GM11168 (cell line): Measurements from ENCODE around the gene PRR35.

ENCODE experiments used
- in situ Hi-C: fragments of 300-500 bp; cut with MboI; formaldehyde crosslinking; loops from one replicate; pipeline ENCODE4 v1.12.0; 2022; ENCODE audit warnings: low sequenced_read_pairs; ENCODE audit not compliant: unreplicated experiment

PRR35 gene

DNA sequence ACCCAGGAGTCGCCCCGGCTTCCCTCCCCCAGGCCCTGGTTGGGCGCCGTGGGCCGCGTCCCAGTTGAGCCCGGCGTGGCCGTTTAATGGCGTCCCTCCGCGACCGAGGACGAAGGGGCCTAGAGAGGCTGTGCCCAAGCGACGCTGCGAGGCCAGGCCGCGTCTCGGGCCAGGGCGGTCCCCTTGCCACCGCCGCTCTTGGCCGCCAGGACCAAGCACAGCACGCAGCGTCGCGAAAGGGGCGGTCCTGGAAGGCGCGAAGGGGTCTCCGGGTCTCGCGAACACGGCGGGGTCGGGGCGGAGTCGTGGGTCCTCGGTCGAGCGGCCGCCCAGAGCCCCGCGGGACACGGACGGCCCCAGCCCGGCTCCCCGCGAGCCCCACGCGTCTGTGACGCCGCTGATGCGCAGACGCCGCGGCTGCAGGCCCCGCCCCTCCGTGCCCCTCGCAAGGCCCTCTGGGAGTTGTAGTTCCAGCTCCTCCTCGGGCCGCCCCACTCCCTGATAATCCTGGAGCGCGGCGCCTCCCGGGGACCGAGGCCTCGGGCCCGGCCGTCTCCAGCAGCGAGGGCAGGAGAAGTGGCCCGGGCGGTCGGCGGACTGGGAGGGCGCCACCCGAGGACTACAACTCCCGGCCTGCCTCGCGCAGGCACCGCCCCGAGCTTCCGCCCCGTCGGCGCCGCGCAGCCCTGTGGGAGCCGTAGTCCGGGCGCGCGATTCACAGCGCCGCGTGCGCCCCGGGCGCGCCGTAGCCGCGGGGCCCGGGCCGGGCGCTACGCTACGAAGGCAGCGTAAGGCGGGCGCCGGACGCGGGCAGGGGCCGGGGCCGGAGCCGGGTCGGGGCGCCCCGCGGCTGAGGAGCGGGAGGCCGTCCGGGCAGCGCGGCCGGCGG lies 32.9 kb upstream of the PRR35 start, which contains the start of gene CAPN15:
Gene CAPN15, plus strand, starts transcription at position 698 of the 889 bp plus-strand sequence. CDS start 19,127 bp downstream, outside the sequence.
- in situ Hi-C loops: no loop called here

DNA sequence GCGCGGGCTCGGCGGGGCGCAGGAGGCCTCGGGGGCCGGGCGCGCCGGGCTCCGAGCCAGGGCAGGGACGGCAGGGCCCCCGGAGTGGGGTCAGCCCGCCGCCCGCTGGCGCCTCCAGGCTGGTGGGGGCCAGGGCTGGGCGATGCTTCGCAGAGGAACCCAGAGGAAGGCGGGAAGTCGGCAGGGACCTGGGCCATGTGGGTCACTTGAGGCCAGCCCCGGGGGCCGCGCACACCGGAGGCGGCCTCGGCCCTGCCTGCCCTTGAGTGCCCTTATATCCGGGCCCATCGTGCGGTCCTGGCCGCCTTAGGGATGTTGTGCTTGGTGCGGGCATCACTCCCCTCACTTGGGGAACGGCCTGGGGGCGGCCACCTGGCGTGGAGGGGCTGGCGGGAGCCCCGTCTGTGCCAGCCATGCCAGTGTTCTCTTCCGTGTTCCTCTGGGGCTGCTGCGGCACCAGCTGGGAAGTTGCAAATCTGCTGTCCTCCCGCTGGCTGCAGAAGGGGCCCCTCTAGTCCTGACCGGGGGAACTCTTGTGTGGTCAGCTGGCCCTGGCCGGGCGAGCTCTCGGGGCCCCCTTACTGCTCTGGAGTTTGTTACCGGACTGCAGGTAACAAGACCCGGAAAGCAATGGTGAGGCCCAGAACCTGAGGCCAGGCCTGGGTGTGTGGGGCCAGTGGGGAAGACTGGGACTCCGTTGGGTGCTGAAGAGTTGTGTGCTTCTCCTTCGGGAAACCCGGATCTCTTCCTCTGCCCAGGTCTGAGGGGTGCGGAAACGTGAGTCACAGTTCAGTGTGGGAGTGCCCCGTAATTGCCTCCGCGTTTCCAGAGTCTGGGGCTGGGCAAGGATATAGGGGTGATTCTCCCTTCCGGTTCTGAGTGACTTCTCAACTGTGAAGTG lies 31.8 kb upstream of the PRR35 start:
- in situ Hi-C loops: no loop called here

DNA sequence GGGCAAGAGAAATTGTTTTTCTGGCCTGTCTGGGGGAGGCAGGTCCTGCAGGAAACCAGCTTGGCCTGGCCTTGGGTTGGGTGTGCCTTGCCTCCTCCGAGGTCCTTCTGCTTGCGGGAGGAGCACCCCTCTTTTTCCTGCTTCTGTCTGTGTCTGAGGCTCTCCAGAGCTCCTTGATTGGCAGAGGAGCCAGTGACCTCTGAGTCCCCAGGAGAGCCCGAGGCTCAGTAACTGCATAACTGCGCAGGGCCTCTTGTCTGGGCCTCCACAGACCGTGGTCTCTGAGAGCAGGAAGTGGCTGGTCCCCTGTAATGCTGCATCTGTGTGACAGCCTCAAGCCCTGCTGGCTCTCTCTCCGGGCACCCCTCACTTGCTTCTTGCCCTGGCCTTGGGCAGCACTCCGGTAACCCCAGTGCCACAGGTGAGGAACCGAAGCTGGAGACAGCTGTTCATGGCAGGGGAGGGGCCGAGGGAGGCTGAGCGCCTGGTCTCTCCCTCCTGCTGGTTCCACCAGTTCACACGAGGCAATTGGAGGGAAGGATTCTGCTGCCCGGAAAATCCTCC lies 31.1 kb upstream of the PRR35 start:
- in situ Hi-C loops: no loop called here

DNA sequence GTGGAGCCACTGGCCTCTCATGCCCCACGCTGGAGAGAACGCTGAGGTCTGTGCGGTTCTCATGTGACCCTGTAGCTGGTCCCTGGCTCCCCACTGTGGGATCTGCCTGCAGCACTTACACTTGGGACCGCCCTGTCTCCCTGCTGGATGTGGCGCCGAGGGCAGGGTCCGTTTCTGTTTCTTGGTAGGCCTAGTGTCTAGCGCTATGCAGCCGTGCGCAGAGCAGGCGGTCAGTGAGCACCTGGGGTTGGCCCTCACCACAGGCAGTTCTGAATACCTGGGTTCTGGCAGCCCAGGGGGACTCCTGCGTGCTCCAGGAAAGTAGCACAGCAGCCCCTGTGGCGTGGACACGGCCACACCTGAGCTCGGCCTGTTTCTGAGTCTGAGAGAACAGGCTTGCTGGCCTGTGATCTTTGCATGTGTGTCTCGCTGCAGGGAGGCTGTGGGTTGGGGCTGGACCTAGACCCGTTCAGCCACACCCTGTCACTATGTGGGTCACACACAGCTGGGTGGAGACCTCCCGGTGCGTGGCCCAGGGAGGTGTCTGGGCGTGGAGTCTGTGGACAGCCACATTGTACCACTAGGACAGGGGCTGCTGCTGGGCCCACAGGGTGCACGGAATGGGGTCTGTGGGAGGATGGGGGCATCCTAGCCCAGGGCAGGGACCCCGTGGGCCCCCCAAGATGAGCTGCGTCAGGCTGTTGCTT lies 29.9 kb upstream of the PRR35 start:
- in situ Hi-C loops: no loop called here

DNA sequence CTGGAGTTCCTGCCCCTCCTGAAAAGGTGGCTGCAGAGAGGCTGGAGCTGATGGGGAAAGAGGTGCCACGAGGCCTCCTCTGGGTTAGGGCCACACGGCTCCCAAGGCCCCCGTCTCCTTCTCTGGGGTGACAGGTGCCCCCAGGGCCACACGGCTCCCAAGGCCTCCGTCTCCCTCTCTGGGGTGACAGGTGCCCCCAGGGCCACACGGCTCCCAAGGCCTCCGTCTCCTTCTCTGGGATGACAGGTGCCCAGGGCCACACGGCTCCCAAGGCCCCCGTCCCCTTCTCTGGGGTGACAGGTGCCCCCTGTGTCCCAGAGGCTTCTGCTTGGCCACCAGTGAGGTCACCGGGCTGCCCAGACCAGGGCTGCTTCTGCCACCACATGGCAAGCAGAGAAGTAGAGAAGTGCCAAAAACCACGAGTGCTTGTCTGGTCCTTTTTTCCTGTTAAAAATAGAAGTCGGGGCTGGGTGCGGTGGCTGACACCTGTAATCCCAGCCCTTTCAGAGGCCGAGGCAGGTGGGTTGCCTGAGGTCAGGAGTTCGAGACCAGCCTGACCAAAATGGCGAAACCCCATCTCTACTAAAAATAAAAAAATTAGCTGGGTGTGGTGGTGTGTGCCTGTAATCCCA lies 28.6 kb upstream of the PRR35 start:
- in situ Hi-C loops: no loop called here

DNA sequence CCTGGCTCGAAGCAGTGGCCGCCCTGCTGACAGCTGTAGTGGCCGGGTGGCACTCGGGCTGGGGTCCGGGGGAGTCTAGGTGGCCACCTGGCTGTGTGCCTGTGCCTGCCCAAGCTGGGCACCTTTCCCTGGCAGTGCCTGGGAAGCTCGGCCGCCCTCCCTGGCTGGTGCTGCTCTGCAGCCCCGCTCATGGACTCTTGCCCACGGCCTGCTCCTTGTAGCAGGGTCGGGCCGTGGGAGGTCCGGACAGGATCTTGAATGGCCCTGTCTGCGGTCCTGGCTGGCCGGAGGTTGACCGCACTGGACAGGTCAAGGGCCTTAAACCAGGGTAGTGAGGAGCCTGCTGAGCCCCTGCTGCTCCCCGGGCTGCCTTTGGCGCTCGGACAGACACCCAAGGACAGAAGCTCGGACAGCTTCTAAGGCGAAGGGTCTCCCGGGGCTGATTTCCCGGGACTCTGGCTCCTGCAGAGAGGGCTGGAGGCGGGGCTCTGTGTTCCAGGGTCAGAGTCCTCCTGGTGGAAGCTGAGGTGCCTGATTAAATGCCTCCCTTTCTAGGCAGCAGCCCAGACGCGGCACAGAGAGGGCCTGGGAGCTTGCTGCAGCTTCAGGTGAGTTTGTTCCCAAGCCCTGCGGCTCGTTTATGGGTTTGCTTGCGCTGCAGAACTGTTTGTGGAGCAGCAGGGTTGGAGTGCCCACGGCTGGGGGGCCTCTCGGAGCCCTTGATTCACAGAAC lies 26.6 kb upstream of the PRR35 start:
- in situ Hi-C loops: no loop called here

DNA sequence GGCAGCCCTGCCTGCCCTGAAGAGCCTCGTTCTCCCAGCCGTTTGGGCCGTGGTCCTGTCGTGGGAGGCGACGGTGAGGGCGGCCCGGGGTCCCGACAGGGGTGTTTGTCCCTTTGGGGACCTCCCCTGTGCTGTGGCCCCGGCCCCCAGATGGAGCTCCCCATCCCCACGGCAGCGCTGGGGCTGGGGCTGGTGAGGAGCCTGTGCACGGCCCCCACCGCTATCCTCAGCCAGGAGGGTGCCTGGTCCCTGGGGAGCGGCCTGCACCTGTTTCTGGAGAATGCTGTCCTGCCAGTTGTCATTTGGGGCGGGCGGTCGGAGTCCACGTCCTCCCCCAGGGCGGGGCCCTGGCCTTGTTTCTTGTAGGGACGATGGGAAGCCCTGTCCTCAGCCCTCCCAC lies 26.1 kb upstream of the PRR35 start:
- in situ Hi-C loops: no loop called here

DNA sequence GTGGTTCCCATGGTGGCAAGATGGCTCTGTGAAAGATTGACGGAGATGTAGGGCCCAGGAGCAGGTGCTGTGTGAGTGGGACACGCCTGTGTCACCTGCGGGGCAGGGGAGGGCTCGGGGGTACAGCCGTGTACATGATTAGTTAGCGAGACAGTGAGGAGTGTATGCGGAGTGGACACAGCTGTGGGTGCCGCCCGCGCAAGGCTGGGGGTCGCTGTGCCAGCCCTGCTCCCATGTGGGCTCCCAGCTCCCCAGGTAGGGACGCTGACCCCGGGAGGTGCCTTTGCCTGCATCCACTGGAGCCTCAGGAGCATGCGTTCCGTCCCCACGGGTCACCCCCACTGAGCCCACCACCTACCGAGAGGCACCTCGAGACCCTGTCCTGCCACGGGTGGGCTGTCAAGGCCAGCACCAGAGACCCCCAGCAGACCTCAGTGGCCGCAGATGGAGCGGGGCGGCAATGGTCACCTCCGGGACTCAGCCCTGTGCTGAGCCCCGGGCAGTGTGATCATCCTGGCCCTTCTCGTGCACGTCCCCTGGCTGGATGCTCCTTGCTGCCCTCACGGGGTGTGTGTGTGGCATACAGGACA lies 25.2 kb upstream of the PRR35 start:
- in situ Hi-C loops: no loop called here

DNA sequence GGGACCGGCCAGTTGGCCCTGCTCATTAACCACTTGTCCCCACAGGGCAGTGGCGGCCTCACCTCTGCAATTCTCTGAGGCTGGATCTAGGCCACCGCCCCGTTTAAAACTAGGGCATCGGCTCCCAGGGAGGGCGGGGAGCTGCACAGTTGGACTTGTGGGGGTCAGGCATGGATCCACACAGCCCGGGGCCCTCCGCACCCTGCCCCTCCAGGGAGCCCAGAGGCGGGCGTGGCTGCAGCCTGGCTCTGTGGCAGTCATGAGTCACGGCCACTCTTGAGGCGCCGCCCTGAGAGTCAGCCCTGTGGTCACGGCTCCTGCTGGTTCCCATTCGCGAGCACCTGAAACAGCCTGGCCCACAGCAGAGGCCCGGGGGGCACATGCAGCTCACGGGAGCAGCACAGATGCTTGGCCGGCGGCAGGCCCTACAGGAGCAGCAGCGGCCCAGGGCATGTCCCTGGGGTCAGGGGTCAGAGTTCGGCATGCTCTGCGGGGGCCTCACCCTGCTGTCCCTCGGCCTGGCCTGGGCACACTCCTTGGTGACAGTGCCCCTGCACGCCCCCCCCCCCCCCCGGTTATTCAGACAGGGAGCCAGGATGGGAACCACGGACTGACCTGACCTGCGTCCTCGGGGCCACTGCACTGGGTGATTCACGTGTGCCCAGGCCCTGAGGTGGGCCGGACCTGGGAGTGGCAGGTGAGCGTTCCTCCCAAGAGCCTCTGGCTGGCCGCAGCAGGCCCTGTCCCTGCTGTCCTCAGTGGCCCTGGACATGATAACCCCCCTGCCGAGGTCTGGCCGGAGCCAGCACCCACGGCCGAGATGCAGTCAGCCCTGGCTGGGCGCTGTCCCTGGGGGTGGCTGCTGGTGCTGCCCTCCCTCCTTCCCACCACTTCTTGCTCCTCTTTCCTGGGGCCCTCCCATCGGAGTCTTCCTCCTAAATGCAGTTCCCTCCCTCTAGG lies 24.5 kb upstream of the PRR35 start:
- in situ Hi-C loops: no loop called here

DNA sequence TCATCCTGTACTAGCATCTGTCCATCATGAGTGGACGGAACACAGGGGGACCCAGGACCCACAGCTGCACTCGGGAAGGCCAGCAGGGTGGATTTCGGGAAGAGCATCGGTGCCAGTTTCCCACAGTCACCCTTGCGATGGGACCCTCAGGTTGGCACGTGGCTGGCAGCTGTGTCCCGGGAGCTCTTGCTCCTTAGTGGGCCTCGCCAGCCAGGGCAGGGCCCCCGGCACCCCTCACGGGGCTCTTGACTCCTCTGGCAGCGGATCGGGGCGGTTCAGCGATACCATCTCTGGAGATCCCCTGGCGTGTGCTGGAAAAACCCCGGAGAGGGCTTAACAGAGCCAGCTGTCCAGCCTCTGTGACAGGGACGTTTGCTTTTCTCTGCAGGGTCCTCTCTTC lies 23.4 kb upstream of the PRR35 start:
- in situ Hi-C loops: no loop called here

DNA sequence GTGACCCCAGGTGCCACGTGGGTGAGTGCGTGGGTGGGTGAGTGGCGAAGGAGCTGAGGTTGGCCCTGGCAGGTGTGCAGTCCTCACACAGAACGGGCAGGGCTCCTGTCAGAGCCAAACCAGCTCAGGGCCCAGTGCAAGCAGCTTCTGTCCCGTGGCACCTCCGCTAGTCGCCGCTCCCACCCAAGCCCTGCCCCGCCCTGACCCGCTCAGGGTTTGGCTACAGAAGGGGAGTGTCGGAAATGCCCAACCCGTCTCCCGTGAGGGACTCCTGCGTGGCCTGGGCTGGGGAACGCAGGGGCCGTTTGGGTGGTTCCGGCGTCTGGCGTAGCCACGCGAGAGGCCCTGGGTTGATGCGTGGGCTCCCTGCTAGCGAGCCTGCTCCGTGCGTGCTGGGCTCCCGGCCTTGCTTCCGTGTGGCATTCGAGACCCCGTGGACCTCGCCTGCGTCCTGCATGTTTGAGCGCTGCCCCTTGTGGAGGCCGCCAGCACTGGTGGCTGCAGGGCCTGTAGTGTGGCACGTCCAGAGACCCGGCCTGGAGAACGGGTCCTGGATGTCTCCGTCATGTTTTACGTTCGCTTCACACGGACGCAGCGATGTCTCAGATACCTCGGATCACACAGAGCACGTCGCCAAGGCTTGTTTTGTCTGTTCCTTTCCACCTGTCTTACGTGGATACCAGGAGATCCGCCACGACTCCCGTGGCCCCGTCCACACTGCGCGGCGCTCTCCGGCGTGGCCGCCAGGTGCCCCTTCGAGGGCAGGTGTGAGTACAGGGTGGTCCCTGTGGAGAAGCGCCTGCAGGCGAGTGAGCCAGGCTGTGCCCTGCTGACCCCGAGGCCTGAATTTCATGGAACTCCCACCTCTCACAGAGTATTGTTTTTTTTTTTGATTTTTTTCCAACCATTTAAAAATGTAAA lies 22.5 kb upstream of the PRR35 start:
- in situ Hi-C loops: no loop called here

DNA sequence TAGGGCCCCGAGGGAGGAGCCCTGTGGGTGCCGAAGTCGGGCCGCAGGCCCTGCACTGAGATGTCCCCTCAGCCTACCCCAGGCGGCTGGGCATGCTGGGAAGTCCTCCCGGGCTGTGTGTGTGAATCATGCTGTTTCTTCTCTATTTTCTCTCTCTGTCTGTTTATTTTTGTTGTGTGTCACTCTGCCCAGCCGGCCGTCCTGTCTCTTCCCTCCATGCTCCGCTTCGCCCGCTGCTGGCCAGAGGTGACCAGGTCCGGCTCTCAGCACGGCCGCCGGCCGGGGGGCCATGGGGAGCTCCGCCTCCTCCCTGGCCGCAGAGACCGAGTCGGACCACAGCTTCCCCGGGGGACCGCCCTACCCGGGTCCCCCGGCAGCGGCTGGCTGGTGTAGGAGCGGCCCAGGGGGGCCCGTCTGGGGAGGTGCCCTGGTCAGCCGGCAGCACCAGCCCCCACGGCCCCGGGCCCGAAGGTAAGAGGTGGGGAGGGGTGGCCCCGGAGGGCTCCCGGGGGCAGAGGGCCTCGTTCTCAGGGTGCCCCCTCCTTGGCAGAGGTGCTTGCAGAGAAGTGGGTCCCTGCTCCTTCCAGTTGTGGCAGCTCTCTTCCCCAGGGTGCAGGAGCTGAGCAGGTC lies 20.2 kb upstream of the PRR35 start:
- in situ Hi-C loops: no loop called here

DNA sequence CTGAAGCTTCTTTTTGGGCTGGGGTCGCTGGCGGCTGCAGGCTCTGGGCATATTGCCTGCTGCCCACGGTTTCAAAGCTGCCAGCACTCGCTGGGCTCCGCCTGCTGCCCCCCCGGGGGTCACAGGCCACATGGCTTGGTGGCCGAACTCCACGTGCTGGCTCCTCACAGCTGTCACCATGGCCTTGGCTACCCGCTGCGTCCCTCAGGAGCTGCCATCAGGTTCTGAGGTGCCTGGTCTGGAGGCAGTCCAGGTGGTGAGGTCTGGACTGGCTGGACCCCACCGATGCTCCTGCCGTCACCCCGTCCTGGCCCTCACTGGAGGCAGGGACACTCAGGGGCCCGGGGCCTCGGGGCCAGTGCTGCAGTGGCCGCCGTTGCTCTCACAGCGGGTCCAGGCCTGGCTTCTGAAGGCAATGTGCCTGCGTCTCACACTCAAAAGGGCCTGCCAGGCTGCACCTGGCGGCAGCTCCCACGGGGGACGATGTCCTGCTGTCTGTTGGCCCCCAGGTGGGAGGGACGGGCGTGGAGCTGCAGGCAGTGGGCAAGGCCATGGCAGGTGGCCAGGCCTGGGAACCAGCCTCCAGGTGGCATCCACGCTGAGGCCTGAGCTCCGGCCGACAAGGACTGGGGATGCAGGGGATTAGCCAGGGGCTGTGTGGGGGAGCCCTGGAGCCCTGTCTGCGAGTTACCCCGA lies 19.4 kb upstream of the PRR35 start:
- in situ Hi-C loops: no loop called here

DNA sequence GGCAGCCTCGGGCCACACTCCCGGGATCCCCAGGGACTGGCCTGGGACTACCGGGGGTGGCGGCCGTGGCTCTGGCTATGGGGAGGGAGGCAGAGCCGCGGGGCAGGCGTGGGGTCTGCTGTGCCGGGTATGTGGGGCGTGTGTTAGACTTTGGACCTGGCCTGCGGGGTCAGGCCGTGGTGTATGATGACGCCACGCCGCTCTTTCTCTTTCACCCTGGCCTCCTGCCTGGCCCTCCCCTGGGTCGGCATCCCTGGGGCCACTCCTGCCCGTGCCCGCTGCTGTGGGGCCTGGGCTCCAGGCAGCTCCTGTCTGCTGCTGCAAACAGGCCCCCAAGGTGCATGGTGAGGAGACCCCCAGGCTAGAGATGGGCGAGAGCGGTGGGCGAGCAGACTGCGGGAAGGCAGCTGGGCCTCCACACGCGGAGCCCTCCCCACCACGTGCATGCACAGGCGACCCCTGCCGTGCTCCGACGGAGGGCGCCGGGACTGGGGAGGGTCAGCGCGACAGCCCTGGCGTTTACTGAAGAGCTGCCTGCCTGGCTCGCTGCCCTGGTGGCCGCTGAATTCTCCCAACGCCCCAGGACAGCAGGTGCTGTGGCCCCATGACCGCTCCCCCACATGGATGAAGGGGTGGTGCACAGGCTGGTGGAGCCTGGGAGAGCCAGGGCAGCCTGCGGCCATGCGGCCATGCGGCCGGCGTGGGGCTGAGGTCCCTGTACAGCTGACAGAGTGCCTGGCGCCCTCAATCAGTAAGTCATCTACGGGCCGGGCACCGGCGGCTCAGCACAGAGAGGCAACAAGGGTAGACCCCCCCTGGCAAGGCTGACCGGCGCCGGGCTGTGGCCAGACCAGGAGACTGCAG lies 16.7 kb upstream of the PRR35 start:
- in situ Hi-C loops: no loop called here

DNA sequence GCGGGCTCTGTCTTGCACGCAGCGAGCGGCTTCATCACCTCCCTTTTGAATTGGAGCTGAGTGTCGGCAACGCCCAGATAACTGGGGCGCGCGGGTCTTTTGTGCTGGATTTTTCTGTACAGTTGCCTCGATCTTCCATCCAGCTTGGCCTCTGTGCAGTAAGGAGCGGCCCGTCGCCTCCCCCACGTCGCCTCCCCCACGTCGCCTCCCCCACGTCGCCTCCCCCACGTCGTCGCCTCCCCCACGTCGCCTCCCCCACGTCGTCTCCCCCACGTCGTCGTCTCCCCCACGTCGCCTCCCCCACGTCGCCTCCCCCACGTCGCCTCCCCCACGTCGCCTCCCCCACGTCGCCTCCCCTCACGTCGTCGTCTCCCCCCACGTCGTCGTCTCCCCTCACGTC lies 15.7 kb upstream of the PRR35 start:
- in situ Hi-C loops: no loop called here
